GM18519 (cell line): ENCODE measurements around the gene THAP7.

Experiments
- ATAC-seq: cut with Tn5 transposase; IDR thresholded peaks from one replicate; pipeline ENCODE4 v1.9.1; 2021; ENCODE audit warnings: mild to moderate bottlenecking, moderate library complexity; ENCODE audit not compliant: unreplicated experiment, low FRiP score

THAP7 gene

DNA sequence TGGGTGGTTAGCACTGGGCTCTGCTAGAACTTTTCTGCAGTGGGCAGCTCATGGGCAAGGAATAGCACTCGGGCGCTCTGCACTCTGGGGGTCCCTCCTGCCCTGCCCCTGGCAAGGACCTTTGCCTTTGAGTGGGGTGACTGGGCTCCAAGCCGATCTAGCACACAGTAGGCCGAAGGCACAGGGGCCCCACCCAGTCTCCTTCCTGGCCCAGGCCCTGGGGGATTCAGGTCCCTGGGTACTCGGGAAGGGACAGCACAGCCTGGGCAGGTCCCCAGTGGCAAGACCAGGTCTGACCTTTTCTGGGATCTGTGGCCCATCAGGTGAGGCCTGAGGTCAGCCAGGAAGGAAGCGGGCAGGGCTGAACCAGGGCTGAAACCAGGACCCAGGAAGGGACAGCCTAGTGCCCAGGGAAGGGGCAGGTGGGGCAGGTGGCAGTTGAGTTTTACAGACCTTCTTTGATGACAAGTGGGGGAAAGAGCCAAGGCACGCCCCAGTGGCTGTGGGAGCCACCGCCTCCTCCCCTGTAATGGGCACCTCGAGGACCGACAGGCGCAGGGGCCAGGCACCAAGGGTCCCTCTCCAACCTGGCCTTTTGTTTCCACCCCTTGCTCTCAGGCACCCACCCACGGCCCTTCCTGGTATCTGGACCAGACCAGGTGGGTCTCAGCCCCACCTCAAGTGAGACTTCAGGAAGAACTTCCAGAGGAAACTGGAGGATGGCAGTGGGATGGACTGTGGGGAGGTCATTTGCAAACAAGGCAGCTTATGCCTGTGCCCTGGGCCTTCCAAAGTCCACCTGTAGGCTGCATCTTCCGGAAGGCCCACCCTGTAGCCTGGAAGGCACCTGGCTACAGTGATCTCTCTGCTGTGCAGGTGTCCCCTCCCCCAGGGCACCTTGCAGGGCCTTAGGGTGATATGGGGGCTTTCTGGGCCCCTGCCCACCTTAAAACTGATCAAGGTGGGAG is 35.7 kb downstream of the THAP7 start:
- ATAC-seq, result no peak

DNA sequence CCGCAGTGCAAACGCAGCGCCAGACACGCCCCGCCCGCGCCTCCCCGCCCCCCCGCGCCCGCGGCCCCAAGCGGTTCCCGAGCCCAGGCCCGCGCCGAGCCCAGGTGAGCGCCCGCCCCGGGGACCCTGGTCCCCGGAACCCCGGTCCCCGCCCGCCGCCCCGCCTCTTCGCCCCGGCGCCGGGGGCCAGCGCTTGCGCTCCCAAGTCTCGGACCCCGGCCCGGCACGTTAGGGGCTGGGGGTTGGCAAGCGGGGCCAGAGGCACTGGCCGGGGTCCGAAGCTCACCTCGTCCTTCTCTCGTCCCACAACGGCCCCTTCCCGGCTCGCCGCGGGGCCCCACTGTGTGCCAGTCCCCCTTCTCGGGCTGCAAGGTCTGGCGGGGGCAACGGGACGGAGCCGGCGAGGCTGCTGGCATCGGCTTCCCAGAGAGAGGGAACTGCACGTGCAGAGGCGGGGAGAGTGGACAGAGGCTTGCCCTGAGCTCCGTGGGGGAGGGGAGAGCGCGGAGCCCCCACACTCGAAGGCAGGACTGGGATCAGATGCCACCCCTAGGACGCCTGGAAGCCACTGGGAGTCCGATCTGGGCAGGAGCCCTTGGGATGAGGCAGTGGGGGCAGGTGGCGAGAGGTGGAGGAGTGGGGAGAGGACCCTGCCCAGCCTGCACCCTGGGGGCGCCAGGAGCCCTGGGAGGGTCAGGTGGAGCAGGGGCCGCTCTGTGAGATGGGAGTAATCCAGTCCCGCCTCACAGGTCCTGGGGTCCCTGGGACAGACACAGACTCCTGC is 36.6 kb downstream of the THAP7 start:
- no peak for ATAC-seq

DNA sequence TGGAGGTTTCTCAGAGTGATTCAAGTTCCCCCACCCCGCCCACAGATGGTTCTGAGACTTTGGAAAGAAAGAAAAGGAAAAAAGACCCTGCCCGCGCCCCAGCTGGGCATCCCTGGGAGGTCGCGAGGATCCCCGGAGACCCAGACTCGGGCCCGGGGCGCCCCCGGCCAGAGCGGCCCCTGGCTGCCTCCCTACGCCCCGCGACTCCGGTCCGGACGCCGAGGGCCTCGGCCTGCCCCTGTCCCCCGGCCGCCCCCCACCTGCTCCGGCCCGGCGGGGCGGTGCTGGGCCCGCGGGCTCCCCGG is 37.2 kb downstream of the THAP7 start:
- ATAC-seq, result no peak

DNA sequence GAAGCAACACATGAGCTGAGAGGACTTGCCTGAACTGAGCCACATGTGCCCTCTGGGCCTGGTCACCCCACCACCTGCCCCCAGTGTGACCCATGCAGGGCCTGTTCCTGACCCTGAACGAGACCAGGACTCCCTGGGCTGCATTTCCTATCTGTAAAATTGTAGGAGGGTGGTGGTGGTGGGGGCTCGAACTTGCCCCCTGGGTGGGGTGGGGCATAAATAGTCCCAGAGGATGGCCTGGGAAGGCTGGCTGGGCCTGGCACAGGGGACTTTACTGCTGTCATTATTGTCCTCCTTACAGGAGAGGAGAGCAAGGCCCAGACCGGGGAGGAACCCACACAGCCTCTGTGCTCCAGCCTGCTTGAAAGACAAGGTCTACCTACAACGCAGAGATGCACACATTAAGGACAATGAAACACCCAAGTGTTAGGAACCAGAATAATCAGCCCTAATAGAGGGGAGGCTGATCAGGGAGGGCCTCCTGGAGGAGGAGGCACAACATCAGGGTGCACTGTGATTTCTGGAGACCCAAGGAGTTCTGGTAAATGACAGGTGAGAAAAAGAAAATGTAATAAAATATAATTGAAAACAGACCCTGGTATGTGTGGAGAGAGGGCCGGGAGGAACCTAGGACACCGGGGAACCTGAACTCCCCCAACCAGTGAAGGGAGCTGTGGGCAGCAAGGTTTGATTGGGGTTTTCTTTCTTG is 37.7 kb downstream of the THAP7 start:
- ATAC-seq, result no peak

DNA sequence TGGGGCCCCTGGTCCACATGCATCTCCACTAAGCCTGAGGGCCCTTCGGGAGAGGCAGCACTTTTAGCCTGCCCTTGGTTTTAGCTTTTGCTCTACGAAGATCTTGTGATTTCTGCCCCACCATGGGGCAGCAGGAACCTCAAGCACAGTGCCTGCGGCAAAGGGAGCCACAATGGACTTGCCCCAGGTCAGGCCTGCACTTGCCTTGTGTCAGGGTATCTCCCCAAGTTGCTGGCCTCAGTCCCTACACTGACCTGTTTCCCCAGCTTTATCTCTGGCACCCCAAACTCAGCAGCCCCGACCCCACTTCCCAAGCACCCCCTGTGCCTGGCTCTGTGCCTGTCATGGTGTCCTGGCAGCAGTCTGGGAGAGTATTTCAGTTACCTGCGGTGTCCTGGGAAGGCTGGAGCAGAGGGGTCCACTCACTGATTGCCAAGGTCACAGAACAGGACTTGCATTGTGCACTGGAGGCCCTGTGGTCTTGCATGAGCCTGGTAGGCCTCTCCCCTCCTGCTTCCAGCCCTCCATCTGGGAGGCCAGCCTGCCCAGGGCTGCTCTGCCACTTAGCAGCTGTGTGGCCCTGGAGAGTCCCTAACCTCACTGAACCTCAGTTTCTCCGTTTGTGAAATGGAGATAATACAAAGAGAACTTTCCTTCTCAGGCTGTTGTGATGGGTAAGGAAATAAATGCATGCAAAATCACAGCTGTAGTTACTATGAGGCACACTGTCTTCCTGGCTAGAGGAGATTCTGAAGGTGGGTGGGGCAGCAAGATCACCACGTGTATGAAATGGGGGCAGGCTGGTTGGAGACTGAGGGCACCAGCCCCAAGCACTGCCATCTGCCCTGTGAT is 38.5 kb downstream of the THAP7 start:
- no peak for ATAC-seq

DNA sequence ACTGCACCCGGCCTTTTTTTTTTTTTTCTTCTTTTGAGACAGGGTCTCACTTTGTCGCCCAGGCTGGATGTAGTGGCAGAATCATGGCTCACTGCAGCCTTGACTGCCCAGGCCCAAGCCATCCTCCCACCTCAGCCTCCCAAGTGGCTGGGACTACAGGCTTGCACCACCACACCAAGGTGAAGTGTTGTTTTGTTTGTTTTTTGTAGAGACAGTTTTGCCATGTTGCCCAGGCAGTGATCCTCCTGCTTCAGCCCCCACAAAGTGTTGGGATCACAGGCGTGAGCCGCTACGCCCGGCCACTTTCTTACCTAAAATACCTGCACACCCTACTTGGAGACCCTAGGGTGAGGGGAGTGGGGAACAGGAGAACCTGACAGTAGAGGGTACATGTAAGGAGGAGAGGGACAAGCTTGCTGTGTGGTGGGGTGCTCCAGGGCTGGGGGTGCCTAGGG is 39.4 kb downstream of the THAP7 start:
- ATAC-seq, result no peak

DNA sequence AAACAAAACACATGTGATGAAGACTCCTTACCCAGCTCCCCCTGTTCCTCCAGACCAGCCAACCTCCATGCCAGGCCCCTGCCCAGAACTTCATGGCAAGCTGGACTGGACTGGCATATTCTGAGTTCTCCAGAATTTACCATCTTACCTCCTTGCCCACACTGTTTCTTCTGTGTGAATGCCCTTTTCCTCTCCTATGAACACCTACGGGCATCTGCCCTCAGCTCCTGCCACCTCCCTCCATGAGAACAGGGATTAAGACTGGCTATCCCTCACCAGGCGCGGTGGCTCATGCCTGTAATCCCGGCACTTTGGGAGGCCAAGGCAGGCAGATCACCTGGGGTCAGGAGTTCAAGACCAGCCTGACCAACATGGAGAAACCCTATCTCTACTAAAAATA is 41.3 kb downstream of the THAP7 start:
- no peak for ATAC-seq

DNA sequence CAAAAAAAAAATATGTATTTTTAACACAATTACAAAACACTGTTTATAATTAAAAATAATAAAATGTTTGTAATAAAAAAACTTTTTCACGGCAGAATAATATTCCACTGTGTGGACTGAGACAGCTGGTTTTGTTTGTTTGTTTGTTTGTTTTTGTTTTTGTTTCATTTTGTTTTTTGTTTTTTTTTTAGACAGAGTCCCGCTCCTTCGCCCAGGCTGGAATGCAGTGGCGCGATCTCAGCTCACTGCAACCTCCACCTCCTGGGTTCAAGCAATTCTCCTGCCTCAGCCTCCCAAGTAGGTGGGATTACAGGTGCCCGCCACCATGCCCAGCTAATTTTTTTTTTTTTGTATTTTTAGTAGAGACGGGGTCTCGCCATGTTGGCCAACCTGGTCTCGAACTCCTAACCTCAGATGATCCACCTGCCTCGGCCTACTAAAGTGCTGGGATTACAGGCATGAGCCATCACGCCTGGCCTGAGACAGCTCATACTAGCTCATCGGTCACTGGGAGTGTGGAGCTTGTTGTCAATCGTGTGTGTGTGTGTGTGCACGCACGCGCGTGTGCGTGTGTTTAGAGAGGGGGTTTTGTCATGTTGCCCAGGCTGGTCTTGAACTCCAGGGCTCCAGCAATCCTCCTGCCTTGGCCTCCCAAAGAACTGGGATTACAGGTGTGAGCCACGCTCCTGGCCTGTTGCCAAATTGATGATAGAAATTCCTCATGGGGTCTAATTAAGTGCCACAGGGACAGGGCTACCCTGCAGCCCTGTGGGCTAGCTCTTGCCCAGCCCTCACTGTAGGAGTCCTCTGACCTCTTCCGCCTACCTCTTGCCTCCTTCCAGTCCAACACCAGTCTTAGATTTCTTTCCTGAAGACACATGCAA is 42.1 kb downstream of the THAP7 start:
- no peak for ATAC-seq

DNA sequence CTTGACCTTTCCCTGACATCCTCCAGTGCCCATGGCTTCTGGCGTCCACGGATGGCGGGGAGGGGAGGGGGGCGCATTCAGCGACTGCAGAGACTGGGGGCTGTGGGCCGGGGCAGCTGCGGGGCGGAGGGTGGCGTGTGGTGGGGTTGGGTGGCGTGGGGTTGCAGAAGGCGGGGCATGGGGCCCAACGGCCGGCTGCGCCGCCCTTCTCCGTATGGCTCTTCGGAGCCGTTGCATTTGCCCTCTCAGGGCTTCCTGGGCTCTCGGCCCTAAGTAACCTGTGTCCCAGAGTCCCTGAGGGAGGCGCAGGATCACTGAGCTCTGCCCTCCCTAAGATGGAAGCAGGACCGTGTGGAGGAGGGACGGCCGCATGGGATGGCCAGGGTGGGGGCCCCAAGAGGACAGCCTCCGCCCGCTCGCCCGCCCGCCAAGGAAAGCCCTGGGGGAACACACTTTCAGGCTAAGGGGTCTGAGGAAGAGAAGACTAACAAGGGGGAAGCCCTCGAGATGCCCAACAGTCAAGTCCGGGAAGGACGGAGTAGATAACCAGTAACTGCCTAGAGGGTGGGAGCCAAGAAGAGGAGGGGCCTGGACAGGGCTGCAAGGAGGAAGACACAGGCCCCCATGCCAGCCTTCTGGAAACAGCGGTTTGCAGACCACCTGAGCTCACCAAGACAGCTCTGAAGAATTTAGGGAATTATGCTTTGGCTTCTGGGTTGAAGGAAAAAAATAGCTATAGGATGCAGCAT is 44.1 kb downstream of the THAP7 start:
- ATAC-seq, result no peak

DNA sequence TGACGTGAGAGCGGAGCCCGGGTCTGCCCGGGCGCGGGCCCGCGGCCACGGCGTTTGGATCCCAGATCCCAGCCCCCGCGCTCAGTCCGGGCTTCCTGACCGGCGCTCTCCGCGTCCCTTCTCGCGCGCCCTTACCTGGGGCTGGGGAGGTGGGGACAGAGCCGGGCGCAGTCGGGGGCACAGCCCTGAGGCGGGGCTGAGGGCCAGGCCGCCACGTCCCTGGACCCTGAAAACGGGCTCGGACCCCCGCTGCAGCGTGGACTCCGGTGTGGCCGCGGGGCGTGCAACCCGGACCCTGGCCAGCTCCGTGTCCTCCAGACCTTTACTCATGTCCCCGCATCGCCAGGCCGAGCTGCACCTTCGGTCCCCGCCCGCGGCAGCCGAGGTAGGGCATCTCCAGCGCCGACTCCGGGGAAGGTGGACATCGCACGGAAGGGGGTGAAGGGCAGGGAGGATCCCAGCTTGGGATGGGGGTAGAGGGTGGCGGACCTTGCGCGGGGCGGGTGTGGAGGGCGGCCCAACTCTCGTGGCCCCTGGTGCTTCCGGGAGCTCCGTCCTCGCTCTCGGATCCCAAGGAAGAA is 44.7 kb downstream of the THAP7 start:
- ATAC-seq, result no peak

DNA sequence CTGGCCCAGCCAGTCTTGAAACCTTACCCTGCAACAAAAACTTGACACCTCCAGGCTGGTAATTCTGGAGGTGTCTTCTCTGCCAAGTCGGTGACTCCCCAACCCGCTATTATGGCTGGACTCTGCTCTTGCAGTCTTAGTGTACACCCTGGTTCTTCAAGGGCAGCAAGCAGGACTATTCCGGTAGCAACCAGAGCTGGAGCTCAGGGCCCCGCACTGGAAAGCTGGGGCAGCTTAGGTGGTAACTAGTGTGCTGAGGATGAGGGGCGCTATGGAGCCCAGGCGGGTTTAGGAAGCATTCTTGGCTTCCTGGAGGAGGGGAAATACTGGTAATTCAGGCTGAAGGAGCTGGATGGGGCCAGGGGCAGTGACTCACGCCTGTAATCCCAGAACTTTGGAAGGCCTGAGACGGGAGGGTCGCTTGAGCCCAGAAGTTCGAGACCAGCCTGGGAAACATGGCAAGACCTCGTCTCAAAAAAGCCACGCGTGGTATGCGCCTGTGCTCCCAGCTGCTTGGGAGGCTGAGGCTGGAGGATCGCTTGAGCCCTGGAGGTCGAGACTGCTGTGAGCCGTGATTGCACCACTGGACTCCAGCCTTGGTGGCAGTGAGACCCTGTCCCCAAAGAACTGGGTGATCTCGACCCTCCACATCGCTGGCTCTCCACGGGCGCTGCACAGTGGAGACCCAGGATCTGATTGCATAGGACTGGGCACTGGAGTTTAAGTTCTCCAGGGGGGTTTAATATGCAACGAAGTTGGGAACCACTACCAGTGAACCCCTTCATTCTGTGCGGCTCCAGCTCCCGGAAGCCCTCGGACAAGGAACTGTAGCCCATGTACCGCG is 45.4 kb downstream of the THAP7 start:
- ATAC-seq, result no peak

DNA sequence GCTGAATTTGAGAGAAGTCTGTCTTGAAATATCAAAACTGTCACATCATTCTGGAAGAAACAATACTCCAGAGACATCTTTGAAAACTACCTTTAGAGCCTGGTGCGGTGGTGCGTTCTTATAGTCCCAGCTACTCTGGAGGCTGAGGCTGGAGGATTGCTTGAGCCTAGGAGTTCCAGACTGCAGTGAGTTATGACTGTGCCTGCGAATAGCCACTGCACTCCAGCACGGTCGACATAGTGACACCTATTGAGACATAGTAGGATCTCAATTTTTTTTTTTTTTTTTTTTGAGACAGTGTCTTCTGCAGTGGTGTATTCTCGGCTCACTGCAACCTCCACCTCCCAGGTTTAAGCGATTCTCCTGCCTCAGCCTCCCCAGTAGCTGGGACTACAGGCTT is 46.4 kb downstream of the THAP7 start:
- ATAC-seq, result no peak

DNA sequence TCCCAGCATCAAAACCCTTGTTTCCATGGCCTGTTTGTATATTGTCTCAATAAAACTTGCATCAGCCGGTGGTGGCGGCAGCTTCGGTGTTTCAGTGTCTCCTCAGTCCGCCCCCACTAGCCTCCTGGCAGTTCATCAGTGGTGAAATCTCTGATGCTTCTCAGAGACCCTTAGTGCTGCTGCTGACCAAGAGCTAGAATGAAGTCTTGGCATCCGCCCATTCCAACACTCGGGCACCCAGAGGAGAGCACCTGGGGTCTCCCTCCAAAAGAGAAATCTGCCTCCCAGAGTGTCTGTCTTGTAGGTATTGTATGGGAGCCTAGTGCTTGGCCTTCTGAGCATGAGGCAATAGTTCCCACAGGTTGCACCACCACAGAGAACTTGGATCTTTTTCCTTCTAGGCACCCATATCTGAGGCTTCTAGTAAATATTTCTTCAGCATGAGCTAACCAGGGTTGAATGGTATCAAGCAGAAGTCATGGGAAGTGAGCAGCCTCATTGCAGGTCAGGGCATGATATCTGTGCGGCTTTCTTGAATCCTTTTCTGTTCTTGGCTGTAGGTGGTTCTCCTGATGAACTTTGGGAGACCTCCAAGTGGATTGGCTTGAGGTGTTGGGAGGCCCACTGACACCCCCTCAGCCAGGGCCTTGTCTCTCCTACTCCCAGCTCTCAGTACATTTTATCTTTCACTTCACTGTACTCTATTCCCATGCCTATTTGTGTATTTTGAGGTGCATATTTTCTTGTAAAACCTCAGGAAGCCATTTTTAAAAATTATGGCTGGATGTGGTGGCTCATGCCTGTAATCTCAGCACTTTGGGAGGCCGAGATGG is 48.0 kb downstream of the THAP7 start:
- ATAC-seq, result no peak

DNA sequence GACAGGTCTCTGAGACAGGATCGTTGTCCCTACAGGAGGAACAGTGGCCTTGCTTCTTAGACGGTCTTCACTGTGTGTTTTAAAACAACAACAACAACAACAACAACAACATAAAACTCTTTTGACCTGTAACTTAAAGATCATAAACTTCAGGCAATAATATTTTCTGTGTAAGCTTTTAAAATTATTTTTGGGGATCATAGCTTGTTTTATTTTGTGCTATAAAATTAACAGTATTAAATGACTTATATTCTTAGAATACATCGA is 48.6 kb downstream of the THAP7 start:
- no peak for ATAC-seq

DNA sequence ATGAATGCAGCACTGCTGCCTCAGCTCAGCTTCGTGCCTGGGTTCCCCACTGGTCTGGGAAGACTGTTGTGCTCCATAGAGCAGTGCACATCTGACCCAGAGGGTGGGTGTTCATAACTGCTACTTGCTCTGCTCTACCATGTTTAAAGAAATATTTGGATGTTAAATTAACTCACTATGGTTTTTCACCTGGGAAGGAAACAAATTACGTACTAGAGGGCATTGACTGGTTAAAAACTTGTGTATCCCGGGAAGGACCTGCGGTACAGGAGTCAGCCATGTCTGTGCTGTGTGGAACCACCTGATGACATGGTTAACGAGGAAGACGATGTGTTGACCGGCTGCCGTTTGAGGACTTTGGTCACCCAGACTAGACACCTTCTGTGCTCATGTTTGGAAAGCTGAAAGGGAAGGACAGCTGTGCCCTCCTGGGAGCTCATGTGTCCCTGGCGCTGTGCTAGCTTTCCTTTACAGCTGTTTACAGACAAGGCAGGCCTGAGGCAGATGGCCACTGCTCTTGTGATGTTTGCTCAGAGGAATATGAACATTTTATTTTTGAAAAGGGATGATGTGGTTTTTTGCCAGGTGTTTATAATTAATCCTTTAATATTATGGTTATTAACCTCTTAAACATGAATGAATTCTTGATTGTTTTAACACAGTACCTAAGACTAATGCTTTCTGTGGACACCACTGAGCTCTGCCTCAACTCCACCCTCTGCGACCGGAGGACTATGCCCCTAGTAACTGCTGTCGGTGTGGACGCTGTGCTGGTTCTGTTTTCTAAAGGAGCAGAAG is 49.2 kb downstream of the THAP7 start:
- ATAC-seq, result no peak

DNA sequence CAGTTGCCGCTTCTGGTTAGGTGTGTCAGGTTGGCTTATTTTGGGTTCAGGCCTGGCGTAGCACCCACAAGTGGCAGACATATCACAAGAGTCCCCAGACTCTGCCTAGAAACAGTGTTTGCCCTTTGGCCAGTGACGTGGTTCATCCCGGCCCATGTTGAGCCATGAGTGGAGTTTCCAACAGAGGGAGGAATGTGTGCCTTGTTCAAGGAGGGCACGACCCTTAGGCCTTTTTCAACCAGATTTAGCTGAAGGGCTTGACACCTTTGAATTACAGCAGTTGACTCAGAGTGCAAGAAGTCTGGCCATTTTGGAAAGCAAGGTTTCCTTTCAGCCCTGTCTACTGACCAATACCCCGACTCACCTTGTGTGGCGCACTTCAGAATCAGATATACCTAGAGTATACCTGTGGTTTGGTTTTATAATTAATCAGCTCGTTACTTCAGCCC is 50.0 kb downstream of the THAP7 start:
- no peak for ATAC-seq
